Measurements from ENCODE around the gene TJAP1.
"Not testable (repeated sequence)": the region's sequence is repeated elsewhere in the genome, so short reads cannot be mapped to it uniquely, and the experiment has no call there.

The TJAP1 gene

DNA sequence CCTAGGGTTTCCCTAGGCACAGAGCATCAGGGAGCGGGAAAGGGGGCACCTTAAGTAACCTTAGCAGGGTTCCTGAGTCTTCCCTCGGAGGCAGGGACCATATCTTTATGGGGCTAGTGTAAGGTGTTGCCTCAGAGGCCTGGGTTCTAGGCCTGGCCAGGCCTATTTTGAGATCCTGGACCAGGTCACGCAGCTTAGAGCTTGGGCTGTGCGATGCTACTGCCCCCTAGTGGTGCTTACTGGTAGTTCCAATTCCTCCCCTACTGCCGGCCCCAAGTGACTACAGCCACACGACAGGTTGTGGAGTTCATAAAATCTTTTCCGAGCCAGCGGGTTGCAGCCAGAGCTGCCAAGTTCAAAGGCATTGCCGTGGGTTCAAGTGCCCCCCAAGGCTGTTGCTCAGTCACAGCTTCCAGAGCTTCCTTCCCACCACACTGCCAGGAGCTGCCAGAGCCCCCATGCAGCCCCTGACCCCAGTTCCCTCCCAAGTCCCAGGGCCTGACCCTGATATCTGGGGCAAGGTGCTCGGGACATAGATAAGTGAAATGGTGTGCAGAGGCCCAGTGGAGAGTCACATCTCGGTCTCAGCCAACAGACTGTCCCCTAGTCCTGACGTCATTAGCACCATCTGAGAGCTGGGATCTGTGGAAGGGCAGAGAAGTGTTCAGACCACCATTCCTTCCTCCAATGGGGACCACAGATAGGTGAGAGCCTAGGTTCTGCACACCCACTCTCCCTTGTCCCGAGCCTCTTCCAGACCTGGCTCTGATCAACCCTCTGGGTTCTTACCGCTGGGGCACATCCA is 29.5 kb downstream of the TJAP1 start:
- peak; percentile 65 for DNase-seq

DNA sequence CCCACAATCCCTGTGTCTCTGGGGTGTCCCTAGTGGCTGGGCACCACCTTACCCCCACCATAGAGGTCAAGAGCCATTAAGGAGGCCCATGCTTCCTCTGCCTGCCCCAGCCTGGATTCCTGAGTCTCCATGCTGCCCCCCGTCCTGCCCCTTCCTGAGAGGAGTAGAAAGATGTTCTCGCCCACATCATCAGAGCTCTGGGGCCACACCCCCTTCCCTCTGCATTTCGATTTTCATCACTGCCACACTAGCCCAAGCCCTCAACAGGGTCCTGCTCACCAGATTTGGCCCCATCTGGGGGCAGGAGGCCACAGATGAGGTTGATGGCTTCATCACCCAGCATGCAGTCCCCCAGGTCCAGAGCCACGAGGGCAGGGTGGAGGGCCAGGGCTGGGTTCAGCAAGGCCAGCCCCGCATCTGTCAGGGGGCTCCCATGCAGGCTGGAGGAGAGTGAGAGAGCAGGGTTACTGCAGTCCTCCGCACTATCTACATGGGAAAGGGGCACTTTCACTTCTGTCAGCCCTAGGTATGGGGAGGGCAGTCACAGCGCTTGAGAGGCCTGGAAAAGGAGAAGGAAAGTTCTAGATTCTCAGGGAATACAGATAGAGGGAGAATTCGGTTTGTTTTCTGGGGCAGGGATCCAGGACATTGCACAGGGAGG is 31.2 kb downstream of the TJAP1 start:
- no peak for DNase-seq

DNA sequence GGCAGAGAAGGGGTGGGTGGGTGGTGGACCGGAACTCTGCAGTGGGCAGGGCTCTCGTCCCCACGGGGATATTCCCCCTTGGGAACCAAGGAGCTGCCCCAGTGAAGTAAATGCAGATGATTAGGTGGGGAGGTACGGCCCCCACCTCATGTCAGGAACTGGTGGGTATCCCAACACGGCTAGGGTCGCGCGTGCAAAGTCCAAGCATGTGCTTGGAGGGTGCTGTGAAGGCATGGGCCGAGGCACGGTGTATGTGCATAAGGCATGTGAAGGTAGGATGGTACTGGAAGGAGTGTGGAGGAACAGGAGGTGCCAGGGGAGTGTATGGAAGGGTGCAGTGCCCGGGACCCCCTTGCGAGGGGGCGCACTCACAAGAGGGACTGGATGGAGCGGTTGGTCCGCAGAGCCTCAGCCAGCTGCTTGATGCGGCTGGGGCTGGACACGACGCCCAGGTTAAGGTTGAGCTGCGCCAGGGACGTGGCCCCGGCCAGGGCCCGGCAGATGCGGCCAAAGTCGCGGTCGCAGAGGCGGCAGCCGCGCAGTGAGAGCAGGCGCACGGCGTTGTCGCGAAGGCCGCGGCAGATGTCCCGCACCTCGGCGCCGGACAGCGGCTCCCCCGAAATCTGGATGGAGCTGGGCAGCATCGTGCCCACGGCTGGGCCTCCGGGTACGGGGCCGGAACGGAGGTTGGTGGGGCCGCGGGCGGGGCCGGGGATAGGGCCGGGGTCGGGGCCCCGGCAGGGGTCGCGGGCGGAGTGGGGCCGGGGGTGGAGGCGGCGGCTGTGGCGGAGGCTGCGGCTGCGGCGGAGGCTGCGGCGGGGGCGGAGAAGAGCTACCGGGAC is 32.0 kb downstream of the TJAP1 start:
- DNase-seq, result no peak

DNA sequence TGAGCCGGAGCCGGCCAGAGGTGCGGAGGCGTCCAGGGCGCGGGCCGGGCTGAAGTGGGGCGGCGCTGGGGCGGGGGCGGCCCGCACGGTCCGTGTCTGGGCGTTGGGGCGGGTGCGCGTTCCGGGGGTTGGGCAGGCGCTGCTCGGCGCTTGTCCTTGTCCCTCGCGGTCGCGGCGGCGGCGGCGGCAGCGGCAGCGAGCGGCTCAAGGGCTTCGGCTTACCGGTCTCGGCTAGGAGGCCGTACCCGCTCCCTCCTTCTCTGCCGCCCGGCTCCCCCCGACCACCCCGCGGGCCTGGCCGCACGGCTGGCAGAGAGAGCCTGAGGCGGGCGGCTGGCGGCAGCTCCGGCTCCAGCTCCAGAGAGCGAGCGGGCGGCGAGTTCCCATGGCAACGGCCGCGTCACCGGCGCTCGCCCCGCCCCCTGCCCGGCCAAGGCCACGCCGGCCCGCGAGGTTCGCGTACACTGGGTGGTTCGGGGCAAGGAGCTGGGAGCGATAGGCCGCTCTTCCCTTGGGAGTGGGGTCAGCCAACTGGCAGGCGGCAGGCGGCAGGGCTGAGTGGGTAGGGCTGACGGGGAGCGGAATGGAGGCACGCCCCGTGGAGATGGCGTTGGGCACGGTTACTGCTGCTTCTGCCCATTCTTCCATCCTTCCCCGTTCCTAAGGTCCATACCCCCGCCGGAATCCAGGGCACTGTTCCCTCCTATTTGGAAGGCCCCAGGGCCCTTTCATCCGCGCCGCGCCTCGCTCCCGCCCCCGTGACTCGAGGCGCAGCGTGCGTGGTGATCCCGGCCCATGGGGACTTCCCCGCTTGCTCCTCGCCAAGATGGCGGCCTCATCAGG is 32.8 kb downstream of the TJAP1 start, which contains the start of gene LRRC73:
LRRC73 (minus strand) TSS at position 363 of the 843 bp plus-strand sequence. CDS start 561 bp downstream, outside the sequence.
- DNase-seq, result peak; percentile 87

DNA sequence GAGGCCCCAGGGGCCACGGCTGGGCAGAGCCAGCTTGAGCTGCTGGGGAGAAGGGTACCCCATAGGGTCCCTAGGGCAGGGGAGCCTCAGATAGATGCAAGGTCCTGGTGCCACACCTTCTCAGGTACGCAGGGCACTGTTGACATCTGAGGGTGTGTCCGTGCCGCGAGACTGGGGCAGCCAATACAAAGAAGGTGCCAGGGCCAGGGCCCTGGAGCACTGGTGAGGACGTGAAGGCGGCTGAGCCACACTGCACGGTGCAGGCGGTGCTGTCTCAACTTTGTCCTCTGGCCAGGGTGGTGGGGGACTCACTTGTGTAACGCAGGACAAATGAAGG is 33.4 kb downstream of the TJAP1 start:
- peak; percentile 72 for DNase-seq

DNA sequence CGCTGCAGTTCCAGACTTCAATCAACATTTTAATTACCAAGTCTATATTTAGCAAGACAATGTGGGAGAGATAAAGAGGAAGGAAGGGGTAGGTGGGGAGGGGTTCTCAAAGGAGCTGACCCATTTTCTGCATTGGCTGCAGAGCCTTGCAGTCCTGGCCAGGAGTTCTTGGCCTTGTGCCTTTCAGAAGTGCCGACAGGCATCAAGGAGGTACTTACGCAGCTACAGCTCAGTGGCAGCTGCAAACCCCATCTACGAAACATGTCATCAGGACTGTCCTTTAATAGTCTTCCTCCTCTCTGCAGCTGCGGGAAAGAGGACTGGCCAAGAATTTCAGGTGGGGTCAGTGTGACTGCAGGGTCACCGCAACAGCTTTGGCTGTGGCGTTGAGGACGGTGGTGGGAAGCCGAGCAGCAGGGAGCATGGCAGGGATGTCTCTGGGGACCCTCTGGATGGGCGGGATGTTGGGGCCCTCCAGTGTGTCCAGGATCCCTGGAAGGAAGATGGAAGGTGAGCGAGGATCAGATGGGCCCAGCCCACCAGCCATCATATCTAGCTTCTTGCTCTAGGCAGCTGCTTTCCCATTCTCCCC is 34.5 kb downstream of the TJAP1 start:
- DNase-seq, result no peak

DNA sequence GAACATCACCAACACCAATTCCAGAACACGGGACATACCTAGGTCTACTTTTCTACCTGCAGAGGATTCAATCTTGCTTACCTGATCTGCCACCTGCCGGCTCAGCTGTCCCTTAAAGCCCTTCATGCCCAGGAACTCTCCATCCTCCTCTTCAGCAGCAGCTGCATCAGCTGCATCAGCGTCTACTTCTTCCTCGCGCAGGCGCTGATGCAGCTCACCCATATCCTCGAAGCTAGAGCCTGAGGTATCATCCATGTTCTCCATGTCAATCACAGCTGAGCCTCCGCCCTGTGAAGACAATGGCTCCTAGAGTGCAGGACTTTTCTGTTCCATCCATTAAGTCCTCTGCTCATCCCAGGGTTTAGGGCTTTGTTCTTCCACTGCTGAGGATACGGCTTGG is 38.4 kb downstream of the TJAP1 start:
- DNase-seq, result no peak

DNA sequence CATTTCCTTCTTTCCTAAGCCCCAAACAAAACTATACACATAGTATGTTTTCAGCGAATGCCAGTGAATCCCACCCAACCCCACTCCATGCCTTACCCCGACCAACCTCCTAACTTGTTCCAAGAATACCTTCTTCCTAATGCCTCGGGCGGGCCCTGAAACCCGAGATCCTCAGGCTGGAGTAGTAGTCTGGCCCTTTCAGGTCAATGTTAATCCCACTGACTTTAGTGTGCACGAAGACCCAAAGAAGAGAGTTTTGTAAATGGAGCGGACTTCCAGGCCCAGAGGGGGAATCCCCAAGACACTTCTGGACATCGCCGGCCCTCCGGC is 39.0 kb downstream of the TJAP1 start:
- no peak for DNase-seq

DNA sequence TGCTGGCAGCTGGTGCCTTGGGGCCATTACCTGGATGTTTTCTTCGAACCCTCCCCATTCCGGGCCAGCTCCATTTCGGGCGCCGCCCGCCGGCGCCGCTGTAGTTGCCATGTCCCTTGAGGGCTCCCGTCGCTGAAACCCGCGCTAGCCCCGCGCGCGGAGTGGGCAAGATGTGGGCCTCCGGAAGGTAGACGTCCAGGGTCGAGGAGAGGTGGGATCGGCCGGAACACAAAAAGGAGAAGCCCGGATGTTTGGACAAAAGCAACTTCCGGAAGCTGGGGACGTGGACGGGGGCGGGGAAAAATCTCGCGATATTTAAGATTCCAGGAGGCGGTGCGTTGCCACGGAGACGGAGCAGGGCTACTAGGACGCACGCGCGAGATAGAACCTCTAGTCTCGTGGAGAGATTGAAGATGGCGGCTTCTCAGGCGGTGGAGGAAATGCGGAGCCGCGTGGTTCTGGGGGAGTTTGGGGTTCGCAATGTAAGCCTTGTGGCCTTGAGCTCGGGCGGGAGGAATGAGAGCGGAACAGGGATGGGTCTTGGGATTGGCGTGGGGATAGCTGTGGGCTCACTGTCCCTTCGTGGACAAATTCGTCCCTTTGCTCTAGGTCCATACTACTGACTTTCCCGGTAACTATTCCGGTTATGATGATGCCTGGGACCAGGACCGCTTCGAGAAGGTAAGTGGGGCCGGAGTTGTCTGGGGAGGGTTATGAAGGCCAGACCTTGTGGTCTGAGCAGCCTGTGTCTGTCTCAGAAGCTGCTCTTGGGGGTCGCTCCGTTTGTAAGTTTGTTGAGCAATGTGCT is 39.5 kb downstream of the TJAP1 start, which contains the start of the genes POLR1C and YIPF3:
POLR1C (plus strand) TSS at position 393 of the 808 bp plus-strand sequence; CDS start at position 414, 21 bp downstream.
YIPF3 (minus strand) TSS at position 230 of the 808 bp plus-strand sequence; CDS start at position 111, 119 bp downstream.
- peak; percentile 98 for DNase-seq

DNA sequence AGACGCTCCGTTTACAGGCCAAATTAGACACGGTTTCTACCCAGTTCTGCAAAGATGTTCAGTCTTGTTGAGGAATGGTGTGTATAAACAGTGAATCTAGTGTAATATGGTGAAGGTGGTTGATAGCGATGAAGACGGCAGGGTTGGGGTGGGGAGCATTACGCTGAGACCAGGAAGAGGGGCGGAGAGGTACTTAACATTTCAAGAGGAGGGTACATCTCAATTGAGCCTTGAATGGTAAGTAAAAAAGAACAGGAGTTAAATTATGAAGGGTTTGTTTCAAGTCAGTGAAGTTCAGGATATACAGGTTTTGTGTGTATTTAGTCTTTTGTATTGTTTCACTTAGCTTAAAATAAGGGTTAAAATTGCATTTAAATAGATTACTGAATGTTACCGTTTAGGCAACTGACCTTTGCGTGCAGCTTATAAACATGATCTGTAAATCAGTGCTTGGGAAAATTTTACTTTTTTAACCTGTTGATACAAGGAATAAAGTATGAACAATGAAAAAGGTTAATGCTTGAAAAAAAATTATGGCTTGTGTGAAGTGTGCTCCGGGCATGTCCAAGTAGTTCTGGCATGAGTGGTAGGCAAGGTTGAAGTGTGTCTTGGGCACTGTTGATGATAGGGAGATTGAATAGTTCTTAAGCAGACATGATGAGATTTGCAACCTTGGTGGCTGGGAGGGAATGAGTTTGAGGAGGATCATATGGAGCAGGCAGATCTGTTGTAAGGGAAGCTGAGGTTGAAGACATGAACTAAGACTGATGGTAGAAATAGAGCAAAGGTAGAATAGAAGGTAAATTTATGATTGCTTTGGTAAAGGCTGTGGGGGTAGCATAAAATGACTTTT is 40.4 kb downstream of the TJAP1 start:
- DNase-seq, result no peak

DNA sequence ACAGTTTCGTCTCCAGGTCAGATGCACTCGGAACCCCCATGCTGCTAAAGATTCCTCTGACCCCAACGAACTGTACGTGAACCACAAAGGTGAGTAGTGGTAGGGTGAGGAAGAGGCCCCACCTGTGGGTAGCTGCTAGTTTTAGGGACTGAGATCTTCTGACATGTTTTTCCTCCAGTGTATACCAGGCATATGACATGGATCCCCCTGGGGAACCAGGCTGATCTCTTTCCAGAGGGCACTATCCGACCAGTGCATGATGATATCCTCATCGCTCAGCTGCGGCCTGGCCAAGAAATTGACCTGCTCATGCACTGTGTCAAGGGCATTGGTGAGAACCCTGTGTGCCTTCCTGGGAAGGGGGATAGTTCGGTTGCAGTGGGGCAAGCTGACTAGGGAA is 42.7 kb downstream of the TJAP1 start:
- DNase-seq, result no peak

DNA sequence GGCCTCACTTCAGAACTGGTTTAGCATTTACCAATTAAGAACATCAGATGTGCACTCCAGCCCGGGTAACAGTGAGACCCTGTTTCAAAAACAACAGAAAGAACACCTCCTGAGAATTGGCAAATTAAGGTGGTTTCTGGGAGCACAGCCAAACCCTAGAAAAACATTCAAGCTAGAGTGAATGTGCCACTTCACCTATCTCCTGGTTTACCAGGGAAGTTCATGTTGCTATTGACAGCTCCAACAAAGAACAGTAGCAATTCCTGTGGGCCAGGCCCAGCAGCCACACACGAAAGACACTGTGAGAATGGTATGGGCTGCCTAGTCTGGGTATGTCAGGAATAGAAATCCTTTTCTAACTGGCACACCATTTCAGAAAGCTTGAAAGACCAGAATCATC is 44.5 kb downstream of the TJAP1 start:
- peak; percentile 36 for DNase-seq

DNA sequence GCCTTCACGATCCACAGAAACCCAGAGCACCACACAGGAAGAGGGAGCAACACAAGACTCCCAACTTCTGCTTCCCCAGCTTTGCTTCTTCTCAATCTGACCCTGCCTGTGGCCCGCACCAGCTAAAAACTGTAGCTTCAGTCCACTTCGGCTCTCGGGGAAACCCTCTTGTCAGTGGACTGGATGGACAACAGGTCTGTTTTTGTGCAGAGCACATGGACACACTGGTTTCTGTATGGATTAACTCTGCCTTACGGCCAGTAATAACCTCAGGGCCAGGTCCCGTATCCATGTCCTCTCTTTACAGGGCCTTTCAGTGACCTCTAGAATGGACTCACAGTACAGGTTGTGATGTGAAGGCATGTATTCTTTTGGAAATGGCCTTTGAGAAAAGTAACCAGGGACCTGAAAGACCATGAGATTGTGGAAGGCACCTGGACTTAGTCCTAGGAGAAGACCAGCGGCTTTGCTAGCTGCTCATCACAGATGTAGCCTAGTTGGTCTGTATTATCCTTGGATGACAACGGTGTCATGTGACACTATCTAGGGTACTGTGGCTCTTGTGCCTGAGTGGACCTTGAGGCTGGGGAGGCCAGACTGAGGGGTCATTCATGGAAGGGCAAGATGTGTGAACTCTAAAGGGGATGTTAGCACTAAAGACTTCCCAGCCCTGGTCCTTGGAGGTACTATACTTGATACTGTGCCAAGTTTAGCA is 45.3 kb downstream of the TJAP1 start:
- no peak for DNase-seq

DNA sequence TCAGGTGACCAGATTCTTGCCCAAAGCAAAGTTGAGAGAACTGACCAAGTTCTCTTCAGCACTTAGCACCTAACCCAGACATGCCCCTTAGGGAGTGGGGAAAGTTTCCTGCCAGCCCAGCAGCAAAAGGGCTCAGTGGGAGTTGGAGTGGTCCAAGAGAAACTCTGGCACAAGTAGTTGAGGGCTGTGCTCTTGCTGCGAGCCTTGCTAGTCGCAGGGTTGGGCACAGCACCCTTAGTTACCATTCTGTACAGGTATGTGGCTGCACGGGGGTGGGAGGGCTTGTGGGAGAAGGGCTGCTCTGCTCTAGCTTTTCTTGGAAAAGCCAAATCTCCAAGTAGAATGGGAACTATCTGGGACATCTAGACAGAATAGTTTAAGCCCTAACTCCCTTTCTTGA is 45.9 kb downstream of the TJAP1 start:
- DNase-seq, result no peak

DNA sequence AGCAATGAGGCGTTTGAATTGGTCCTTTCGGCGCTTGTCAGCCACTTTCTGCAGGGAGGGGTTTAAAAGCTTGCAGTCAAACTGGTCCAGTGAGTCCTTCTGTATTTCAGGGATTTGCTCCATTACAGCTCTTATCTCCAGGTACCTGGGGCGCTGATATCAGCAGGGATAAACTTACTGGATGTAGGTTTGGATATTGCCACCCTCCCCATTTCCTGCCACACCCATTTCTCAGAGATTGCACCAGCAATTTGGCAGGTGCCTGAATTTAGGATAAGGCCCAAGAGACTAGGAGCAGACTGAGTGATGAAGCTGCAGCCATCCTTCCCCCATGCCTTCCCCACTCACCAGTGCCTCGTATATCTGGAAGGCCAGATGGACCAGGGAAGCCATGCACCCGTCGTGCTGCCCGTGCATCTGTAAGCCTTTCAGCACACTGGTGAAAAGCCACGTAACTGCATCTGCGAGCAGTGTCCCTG is 47.2 kb downstream of the TJAP1 start:
- no peak for DNase-seq

DNA sequence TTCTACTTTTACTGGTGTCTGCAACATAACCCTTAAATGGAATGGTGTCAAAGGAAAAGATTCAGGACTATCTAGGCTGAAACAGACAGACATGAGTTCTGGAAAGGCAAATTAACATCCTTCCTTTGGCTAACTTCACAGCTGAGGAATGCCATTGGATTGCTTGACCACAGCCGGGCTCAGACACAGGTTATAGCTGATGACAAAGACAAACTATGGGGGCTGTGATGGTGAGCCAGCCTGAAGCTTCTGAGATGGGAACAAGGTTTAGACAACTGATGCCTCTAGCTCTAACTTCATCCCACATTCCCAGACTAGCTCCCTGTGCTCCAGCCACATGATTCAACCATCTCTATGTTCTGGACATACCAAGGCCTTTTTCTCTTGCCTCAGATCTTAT is 54.8 kb downstream of the TJAP1 start:
- DNase-seq, result no peak

DNA sequence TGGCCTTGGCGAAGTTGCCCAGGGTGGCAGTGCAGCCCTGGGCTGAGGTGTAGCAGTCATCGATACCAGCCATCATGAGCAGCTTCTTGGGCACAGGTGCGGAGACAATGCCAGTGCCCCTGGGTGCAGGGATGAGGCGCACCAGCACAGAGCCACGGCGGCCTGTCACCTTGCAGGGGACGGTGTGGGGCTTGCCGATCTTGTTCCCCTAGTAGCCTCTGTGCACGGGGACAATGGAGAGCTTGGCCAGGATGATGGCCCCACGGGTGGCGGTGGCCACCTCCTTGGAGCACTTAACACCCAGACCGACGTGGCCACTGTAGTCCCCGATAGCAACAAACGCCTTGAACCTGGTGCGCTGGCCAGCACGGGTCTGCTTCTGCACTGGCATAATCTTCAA is 61.6 kb downstream of the TJAP1 start:
- not testable (repeated sequence) for DNase-seq

DNA sequence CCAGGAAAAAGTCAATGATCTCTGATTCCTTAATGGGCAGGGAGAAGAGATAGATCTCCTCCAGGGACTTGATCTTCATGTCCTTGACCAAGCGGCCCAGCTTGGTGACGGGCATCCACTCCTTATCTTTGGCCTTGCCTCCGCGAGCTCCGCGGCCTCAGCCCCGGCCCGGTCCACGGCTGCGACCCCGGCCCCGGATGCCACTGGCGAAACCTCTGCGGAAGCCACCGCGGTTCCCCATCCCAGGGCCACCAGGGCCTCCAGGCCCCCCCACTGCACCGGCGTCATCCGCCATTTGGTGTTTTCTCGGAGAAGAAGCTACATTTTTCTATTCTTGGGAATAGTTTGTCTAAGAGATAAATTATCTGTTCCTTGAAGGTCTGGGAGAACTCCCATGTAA is 62.0 kb downstream of the TJAP1 start:
- not testable (repeated sequence) for DNase-seq

DNA sequence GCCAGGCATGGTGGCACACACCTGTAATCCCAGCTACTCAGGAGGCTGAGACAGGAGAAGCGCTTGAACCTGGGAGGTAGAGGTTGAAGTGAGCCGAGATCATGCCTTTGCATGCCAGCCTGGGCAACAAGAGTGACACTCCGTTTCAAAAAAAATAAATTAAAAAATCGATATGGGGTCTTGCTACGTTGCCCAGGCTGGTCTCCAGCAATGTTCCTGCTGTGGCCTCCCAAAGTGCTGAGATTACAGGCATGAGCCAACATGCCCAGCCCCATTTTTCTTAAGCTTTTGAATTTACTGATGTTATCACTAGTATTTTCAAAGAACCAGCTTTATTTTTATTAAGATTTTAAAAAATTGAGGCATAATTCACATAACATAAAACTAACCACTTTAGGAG is 63.1 kb downstream of the TJAP1 start:
- no peak for DNase-seq
